Fibroblast of lung (primary cell): Measurements from ENCODE around the gene BATF.

Experiments used
- EZH2 ChIP-seq: IDR thresholded peaks from 2 replicates; pipeline ENCODE4 v1.5.1; 2012; ENCODE audit warnings: low read length, control low read depth, mild to moderate bottlenecking; ENCODE audit errors: missing control alignments
- TF ChIP-seq, protein P1 (sequence below), 2 donors: IDR thresholded peaks in 1 of 2; conservative IDR thresholded peaks in 1 of 2; 1 replicate in 1 of 2; 2 replicates in 1 of 2; pipeline ENCODE4 v1.5.1; 2011 to 2012; ENCODE audit warnings: low read length in 2 of 2, control low read depth in 1 of 2, inconsistent platforms in 1 of 2, low read depth in 1 of 2, mild to moderate bottlenecking in 1 of 2

DNA sequence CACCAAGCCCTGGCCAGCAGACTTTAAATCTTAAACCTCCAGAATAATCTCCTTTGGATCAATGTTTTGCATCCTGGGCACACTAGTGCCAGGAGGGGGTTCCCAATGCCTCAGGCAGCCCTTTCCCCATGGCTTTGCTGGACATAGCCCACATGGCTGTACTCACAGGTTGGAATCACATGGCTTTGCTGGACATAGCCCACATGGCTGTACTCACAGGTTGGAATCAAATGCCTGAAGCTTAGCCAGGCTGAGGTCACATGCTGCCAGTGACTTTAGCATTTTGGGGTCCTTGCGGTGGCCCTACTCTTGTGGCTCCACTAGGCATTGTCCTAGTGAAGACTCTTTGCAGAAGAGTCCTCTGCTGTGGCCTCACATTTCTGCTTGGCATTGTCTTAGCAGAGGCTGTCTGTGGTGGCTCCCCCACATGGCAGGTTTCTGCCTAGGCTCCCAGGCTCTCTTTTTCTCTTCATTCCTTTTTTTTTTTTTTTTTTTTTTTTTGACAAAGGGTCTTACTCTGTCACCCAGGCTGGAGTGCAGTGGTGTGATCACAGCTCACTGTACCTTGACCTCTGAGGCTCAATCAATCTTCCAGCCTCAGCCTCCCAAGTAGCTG is 69.2 kb downstream of the BATF start:
- TF ChIP-seq EZH2 = no peak
- TF ChIP-seq, protein P1, sequence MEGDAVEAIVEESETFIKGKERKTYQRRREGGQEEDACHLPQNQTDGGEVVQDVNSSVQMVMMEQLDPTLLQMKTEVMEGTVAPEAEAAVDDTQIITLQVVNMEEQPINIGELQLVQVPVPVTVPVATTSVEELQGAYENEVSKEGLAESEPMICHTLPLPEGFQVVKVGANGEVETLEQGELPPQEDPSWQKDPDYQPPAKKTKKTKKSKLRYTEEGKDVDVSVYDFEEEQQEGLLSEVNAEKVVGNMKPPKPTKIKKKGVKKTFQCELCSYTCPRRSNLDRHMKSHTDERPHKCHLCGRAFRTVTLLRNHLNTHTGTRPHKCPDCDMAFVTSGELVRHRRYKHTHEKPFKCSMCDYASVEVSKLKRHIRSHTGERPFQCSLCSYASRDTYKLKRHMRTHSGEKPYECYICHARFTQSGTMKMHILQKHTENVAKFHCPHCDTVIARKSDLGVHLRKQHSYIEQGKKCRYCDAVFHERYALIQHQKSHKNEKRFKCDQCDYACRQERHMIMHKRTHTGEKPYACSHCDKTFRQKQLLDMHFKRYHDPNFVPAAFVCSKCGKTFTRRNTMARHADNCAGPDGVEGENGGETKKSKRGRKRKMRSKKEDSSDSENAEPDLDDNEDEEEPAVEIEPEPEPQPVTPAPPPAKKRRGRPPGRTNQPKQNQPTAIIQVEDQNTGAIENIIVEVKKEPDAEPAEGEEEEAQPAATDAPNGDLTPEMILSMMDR (conservative IDR thresholded peaks at IDR 0.05 in 1 of 2, IDR thresholded peaks at IDR 0.05 in 1 of 2; ENCODE audit: low read depth in 1 of 2, low read length in 2 of 2) = no peak
